Small intestine (tissue), 7 donors: ENCODE measurements around the gene SERTAD2. TPM values are rescaled to one million over a fixed set of nuclear protein-coding genes. Genes with fewer than 3 reads are reported as not detected.

Experiments
- DNase-seq, 2 donors: peaks; one replicate each; pipeline versions ENCODE4 v3.0.0 to v3.0.0-alpha.2; 2013
- FAIRE-seq: peaks from 2 replicates; lab custom pipeline; 2012; peaks lifted over from hg19 to GRCh38; lab: Jason Lieb, UNC
- H3K27ac ChIP-seq, 3 donors: one replicate each; pipeline ENCODE4 v1.5.1; 2013; ENCODE audit warnings: low read length in 2 of 3, mild to moderate bottlenecking in 2 of 3, control low read depth in 1 of 3, inconsistent platforms in 1 of 3, low read depth in 1 of 3, moderate library complexity in 1 of 3
- H3K27me3 ChIP-seq, 3 donors: one replicate each; pipeline ENCODE4 v1.6.1; 2013; ENCODE audit warnings: low read length in 3 of 3, inconsistent platforms in 1 of 3; ENCODE audit not compliant: control insufficient read depth in 3 of 3, insufficient read depth in 3 of 3
- H3K36me3 ChIP-seq, 3 donors: one replicate each; pipeline ENCODE4 v1.6.1; 2013; ENCODE audit warnings: low read length in 3 of 3, inconsistent platforms in 1 of 3, low read depth in 1 of 3, mild to moderate bottlenecking in 1 of 3, moderate library complexity in 1 of 3; ENCODE audit not compliant: control insufficient read depth in 3 of 3, insufficient read depth in 2 of 3
- H3K4me1 ChIP-seq, 3 donors: one replicate each; pipeline ENCODE4 v1.6.1; 2013; ENCODE audit warnings: low read length in 2 of 3, inconsistent platforms in 1 of 3, low read depth in 1 of 3, mild to moderate bottlenecking in 1 of 3, moderate library complexity in 1 of 3; ENCODE audit not compliant: control insufficient read depth in 3 of 3, insufficient read depth in 2 of 3
- H3K4me3 ChIP-seq, 3 donors: one replicate each; pipeline ENCODE4 v1.5.1; 2013; ENCODE audit warnings: low read length in 3 of 3, control low read depth in 1 of 3, inconsistent platforms in 1 of 3, low read depth in 1 of 3, mild to moderate bottlenecking in 1 of 3, moderate library complexity in 1 of 3
- H3K9me3 ChIP-seq, 2 donors: one replicate each; pipeline ENCODE4 v1.6.1; 2013; ENCODE audit warnings: low read depth in 1 of 2, low read length in 1 of 2; ENCODE audit not compliant: control insufficient read depth in 2 of 2, insufficient read depth in 1 of 2
- whole genome bisulfite sequencing, 3 donors: extraction: QIAGEN DNeasy Blood & Tissue Kit; methylation state at CpG; one replicate each; pipeline ENCODE4 v1.1.7; 2013; 5-methylcytosine and 5-hydroxymethylcytosine counted together
- polyA plus RNA-seq, 4 donors: library from polyadenylated mRNA; stranded (reverse) in 3 of 4; unstranded in 1 of 4; fragments of 200-250 nt in 3 of 4; fragments of 120-200 nt in 1 of 4; gene quantifications; one replicate each; pipeline versions ENCODE4 v1.2.1 to v1.2.3, GENCODE V29; 2013
- donor health status: healthy with polysubstance abuse.
- donor health status: control.
- donor health status: control.
- donor health status: Bipolar disorder and iron deficiency.
- donor health status: healthy.

The SERTAD2 gene
- polyA plus RNA-seq, 4 donors: 2.7 to 22.0 (median 5.8) TPM

DNA sequence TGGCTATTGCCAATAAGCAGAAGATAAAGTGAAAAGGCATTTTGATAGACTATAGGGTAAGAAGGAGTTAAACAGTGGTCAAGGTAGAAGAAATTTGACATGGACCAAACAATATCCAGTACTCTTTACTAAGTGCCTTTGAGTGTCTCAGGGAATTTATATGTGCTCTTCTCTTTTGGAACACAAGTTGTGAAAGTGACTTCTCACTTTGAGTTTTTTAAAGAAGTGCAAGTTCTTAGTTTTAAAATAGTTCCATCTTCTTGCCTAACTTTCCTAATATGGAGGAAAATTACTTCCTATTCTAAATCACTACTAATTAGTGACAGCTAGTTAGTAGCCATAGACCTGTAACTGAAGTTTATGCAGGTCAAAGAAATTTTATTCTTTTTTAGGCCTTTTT lies 66.2 kb downstream of the SERTAD2 start:
- DNase-seq (no peak), FAIRE-seq (no peak)
- Histone ChIP-seq H3K27ac (no peak overlapping the region), H3K9me3 (no peaks in the 10 kb centered on the region), H3K27me3 (no peaks in the 10 kb centered on the region), H3K36me3 (peaks cover 2 to 6% (median 5%) of the 10 kb centered on the region in 3 donors), H3K4me1 (no peaks in the 10 kb centered on the region), H3K4me3 (no peak overlapping the region)

DNA sequence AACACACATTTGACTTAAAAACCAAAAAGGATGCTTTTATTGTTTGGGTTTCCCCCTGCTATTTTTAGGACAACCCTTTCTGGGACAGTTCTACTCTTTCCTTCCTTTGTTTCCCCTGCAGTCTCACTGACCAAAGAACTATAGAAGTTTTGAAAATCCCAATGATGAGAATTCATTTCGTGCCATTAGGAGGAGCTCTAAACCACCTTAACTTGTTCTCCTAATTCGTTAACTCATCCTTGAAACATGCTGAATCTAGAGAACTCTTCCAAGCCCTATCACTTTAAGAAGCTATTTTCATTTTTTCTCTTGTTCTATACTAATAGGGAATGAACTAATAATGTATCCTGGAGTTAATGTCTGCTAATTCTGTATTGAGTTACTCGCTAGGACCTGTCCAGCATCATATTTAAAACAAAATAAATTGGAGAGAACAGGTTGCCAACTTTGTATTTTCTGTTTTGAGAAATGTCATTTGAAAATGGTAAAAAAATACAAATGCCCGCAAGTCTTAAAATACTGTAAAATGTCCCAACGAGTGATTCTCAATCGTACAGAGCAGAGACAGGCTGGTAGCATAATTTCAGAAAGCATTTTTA lies 66.7 kb downstream of the SERTAD2 start:
- Histone ChIP-seq H3K27me3 (no peaks in the 10 kb centered on the region), H3K4me3 (no peak overlapping the region), H3K36me3 (peaks cover 2 to 7% (median 6%) of the 10 kb centered on the region in 3 donors), H3K9me3 (no peaks in the 10 kb centered on the region), H3K4me1 (no peaks in the 10 kb centered on the region), H3K27ac (no peak overlapping the region)
- FAIRE-seq (peak; percentile 68), DNase-seq (peak; percentile 53 to 59)
- WGBS, 3 donors: 61 to 62% (median 61%) methylated on average over 6 of the region's 6 CpGs

DNA sequence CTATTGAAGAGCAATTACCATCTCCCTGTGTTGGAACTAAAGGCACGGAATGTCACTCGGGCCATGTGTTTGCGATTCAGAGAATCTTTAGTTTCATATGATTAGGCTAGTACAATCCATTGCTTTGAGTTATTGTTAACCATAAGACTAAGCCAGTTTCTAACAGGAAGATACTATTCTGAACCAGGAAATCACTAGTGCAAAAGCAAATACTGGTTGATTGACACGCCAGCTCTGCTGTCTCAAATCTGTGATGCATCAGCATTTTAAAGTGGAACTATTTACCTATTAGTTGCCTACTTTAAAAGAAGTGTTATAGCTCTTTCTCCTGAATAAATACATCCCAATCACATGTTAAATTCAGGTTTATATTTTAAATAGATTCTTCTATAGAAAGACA lies 67.7 kb downstream of the SERTAD2 start:
- no peaks in the 10 kb centered on the region for H3K27me3 ChIP-seq
- whole genome bisulfite sequencing, 3 donors: 88 to 95% (median 90%) methylated on average over 4 of the region's 4 CpGs
- peak; percentile 10 for FAIRE-seq

DNA sequence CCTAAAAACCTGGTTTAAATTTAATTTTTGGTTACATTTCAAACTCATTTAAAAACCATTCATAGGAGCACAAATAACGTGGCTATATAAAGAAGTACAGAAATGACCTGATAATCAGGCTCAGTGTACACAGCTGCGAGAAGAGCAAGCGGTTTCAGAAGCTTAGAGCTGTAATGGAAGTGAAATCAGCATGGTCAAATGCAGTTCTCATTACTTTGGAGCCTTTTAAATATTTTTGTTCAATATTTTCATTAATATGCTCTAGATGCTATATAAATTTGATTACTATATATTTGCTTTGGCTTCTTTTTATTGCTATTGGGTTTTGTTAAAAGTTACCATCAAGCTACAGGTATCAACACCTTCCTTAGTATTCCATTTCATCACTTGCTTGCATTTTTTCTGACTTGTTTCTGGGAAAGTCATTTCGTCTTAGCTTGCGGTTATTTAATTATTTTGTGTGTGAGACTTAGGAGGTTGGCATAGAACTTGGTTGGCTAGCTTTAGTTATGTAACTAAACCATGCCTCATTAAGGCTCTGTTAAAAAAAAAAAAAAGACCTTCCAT lies 70.9 kb downstream of the SERTAD2 start:
- Histone ChIP-seq H3K36me3 (peaks cover 3 to 6% (median 4%) of the 10 kb centered on the region in 3 donors), H3K27ac (no peak overlapping the region), H3K4me3 (no peak overlapping the region), H3K9me3 (no peaks in the 10 kb centered on the region), H3K4me1 (no peaks in the 10 kb centered on the region), H3K27me3 (no peaks in the 10 kb centered on the region)
- DNase-seq: no peak
- no peak for FAIRE-seq
- 78 to 84% (median 83%) methylated on average over 5 of the region's 5 CpGs for WGBS, 3 donors

More for the DNA sequence above, 67.7 kb downstream of the SERTAD2 start:
- Histone ChIP-seq H3K4me3 (no peak overlapping the region), H3K9me3 (no peaks in the 10 kb centered on the region), H3K36me3 (peaks cover 4 to 6% (median 4%) of the 10 kb centered on the region in 3 donors), H3K4me1 (no peaks in the 10 kb centered on the region), H3K27ac (no peak overlapping the region)
- DNase-seq: no peak

DNA sequence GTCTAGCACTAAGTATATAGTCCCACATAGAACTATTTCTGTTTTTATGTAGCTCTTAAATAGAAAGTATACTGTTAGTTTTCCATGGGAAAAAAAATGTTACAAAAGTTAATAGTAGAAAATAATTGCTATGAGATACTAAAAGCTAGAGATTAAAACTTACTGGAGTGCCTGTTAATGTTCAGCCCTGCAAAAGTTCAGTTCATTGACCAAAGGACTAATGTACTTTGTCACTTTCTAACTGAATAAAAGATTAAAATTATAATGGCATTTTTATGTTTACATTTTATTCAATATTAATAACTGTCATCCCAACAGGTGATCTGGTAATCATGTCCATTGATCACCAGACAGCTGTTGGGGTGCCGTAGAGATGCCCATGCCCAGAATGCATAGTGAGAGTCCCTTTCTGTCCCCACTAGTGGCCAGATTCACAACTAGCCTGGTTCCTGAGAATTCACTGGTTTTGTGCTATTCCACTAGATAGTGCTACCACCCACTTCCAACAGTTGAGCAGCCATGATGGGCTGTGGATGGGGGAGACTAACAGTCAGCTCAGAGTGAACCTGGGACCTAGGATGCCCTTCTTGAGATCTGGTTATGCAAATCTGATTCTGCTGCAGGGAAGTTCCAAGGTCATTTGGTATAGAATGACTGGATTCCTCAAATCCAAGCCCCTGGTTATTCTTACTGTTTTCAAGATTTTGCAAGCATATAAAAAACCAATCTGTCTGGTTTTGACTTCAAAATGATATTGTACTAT lies 71.8 kb downstream of the SERTAD2 start:
- 60 to 81% (median 81%) methylated on average over 1 of the region's 1 CpG for WGBS, 3 donors
- no peaks in the 10 kb centered on the region for H3K9me3 ChIP-seq
- no peaks in the 10 kb centered on the region for H3K27me3 ChIP-seq
- no peak overlapping the region for H3K27ac ChIP-seq
- H3K4me1 ChIP-seq: no peaks in the 10 kb centered on the region
- peak in 1 of 2 donors; percentile 13 for DNase-seq
- peaks cover 3 to 6% (median 4%) of the 10 kb centered on the region in 3 donors for H3K36me3 ChIP-seq
- FAIRE-seq: no peak
- H3K4me3 ChIP-seq: no peak overlapping the region

Other genes starting within 250 kb of the SERTAD2 start
- 10 to 100 TPM in 3 of 4 donors, 1 to 10 TPM in 1; 6.0 to 28.6 (median 25.3) TPM for gene LGALSL, start 199.8 kb downstream of the SERTAD2 start, polyA plus RNA-seq
- gene AFTPH, start 129.6 kb downstream of the SERTAD2 start, polyA plus RNA-seq: 10 to 100 TPM; 27.2 to 51.0 (median 43.6) TPM